Right atrium auricular region (tissue), 2 donors: ENCODE results near the gene TSPYL6. TPM values are rescaled to one million over a fixed set of nuclear protein-coding genes. Genes with fewer than 3 reads are reported as not detected.

Source experiments
- DNase-seq: peaks from one replicate; pipeline ENCODE4 v3.0.0-alpha.2; 2019; ENCODE audit warnings: low spot score
- H3K27ac ChIP-seq, 2 donors: fragments of 200-600 bp; sonication (generic); 1 replicate in 1 of 2; 2 replicates in 1 of 2; pipeline ENCODE4 v1.5.1; 2016 to 2019
- H3K27me3 ChIP-seq, 2 donors: fragments of 200-600 bp; sonication (generic); one replicate each; pipeline versions ENCODE4 v1.5.1 to v1.6.0; 2017 to 2019
- H3K36me3 ChIP-seq: fragments of 200-600 bp; sonication (generic); one replicate; pipeline ENCODE4 v1.5.1; 2016
- H3K4me1 ChIP-seq, 2 donors: fragments of 200-600 bp; sonication (generic); one replicate each; pipeline versions ENCODE4 v1.5.1 to v1.6.0; 2017 to 2019
- H3K4me3 ChIP-seq, 2 donors: fragments of 200-600 bp; sonication (generic); 1 replicate in 1 of 2; 2 replicates in 1 of 2; pipeline ENCODE4 v1.5.1; 2017 to 2019; ENCODE audit warnings: mild to moderate bottlenecking in 1 of 2, moderate library complexity in 1 of 2
- H3K9me3 ChIP-seq, 2 donors: fragments of 200-600 bp; sonication (generic); one replicate each; pipeline ENCODE4 v1.5.1; 2019
- CTCF ChIP-seq, 2 donors: fragments of 200-600 bp; sonication (generic); IDR thresholded peaks; one replicate each; pipeline ENCODE4 v1.5.1; 2019; ENCODE audit warnings: antibody characterized with exemption in 2 of 2
- total RNA-seq, 2 donors: library from RNA; depleted of rRNA; stranded (reverse); fragments of >200 nt; gene quantifications; one replicate each; pipeline ENCODE4 v1.1.0, GENCODE V29; 2016

Gene TSPYL6
- total RNA-seq, 2 donors from 2014 or later: not detected

DNA sequence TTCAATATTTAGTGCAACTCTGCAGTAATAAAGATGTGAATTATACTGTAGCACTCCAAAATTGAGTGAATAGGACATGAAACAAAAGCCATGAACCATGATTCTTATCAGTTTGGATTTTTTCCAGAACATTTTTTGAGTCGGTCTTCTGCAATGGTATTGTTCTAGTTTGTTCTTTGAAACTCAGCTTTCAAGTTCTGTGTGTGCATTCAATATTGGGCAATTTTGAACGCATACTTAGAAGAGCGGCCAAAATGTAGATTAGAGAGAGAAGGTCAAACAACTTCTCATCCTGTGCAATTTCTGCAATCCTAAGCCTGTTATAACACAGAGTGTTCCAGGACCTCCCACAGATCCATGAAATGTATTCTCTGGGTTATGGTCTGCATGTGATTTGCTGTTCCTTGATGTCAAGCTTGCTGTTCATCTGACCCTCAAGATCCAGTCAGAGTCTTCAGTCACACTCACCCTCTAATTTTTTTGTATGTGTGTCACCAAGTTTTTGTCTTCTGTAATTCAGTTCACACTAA lies 48.3 kb downstream of the TSPYL6 start:
- peak overlapping the region; percentile 50 to 61 for H3K27ac ChIP-seq
- H3K36me3 ChIP-seq: no peaks in the 10 kb centered on the region
- H3K4me1 ChIP-seq: peaks cover 0 to 25% of the 10 kb centered on the region in 2 donors
- no peak for DNase-seq
- no peak overlapping the region for H3K4me3 ChIP-seq
- no peaks in the 10 kb centered on the region for H3K27me3 ChIP-seq
- H3K9me3 ChIP-seq: no peaks in the 10 kb centered on the region
- TF ChIP-seq CTCF (IDR thresholded peaks at IDR 0.05): no peak

DNA sequence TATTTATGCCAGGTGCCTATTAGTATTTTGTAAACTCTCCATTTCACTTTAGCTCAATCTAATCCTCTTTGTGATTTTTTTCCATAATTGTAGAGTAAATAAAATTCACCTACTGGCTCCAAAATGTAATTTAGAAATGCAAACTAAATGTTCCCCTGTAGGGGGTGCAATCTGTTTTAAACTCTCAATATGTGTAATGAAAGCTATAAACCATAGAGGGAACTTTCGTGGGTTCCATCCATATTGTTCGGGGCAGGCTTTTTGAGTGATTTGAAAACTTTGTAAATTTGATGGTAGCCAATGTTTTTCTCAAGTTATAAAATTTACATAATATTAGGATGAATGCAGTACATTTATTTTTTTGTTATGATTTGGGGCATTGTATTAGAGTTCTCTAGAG lies 49.4 kb downstream of the TSPYL6 start:
- no peak overlapping the region for H3K27ac ChIP-seq
- H3K4me3 ChIP-seq: no peak overlapping the region
- no peaks in the 10 kb centered on the region for H3K9me3 ChIP-seq
- peak; percentile 56 to 74 for TF ChIP-seq CTCF (IDR thresholded peaks at IDR 0.05)
- no peaks in the 10 kb centered on the region for H3K27me3 ChIP-seq
- H3K36me3 ChIP-seq: no peaks in the 10 kb centered on the region
- no peak for DNase-seq
- H3K4me1 ChIP-seq: peaks cover 0 to 25% of the 10 kb centered on the region in 2 donors

DNA sequence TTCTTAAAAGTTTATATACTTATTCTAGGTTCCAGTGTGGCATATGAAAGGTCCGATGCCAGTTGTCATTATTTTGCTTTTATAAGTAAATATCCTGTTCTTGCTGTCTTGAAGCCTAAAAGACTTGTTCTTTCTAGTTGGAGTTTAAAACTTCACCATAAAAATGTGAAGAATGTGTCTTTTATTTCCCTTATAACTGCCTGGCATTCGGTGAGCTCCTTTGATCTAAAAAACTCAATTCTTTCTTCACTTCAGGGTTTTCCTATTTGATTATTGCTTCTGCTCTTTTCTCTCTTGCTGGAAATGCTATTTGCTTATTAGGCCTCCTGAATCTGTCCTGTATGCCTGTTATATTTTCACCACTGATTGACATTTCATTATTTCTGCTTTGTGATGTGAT lies 51.6 kb downstream of the TSPYL6 start:
- DNase-seq: no peak
- no peak for TF ChIP-seq CTCF (IDR thresholded peaks at IDR 0.05)
- no peaks in the 10 kb centered on the region for H3K9me3 ChIP-seq
- H3K27me3 ChIP-seq: no peaks in the 10 kb centered on the region
- peaks cover 0 to 25% of the 10 kb centered on the region in 2 donors for H3K4me1 ChIP-seq
- H3K36me3 ChIP-seq: no peaks in the 10 kb centered on the region
- H3K4me3 ChIP-seq: no peak overlapping the region
- H3K27ac ChIP-seq: no peak overlapping the region

Other genes starting within 250 kb of the TSPYL6 start
- gene ACYP2, start 140.6 kb downstream of the TSPYL6 start, total RNA-seq: 10 to 100 TPM; 32.7 to 48.1 TPM
- gene SPTBN1, start 200.1 kb upstream of the TSPYL6 start, total RNA-seq: 100 to 1,000 TPM; 265 to 382 TPM